ENCODE measurements around the gene KCTD14.
A peak's percentile ranks its signal among the peaks of the same experiment; 100 is the strongest.
"Not testable (repeated sequence)": the region's sequence is repeated elsewhere in the genome, so short reads cannot be mapped to it uniquely, and the experiment has no call there.

Gene KCTD14

DNA sequence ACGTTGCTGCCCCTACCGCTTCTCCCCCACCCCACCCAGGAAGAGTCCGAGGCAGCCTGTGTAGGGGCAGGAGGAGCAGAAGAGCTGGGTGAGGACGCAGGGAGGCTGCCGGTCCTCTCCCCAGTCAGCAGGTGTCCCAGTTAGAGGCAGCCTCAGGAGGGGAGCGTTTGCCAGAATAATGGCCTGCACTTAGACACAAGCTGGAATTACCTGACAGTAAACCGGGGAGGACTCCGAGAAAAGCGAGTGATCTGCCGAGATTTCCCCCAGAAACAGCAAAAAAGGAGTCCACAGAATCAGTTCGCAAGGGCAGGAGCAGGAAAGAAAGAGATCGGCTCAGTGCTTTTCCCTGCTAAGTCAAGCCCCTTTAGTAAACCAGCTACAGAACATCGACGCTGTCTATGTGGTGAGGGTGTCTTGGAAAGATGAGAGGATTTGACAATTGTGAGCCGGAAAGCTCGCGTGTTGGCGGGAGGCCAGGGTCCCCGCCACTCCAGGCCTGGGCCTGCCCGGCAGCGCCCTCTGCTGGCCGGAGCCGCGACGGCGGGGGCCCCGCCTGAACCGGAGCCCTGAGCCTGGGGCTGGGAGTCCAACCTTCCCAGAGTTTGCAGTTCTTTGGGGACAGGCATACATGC is 22.9 kb upstream of the KCTD14 start:
- DNase-seq: peak; percentile 40

DNA sequence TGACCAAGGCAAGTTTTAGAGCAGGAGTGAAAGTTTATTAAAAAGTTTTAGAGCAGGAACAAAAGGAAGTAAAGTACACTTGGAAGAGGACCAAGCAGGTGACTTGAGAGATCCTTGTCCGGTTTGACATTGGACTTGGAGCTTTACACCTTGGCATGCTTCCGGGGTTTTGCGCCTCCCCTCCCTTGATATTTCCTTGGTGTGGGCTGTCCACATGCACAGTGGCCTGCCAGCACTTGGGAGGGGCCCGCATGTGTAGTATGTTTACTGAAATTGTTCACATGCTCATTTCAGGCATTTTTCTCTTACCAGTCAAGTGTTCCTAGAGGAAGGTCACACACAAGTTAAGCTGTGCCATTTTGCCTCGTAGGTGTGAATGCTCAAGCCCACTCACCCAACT is 21.6 kb upstream of the KCTD14 start:
- DNase-seq: no peak

DNA sequence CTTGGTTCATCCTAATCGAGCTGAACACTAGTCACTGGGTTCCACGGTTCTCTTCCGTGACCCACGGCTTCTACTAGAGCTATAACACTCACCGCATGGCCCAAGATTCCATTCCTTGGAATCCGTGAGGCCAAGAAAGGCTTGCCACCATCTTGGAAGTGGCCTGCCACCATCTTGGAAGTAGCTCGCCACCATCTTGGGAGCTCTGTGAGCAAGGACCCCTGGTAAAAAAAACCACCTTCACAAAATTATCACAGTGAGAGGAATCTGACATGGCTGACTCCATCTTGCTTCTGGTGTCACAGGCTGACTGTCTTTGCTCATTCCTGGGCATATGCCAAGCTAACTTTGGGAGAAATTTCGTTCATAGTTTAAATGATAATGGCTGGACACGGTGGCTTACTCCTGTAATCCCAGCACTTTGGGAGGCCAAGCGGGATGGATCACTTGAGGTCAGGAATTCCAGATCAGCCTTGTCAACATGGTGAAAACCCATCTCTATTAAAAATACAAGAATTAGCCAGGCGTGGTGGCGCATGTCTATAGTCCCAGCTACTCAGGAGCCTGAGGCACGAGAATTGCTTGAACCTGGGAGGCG is 18.9 kb upstream of the KCTD14 start:
- DNase-seq: no peak

DNA sequence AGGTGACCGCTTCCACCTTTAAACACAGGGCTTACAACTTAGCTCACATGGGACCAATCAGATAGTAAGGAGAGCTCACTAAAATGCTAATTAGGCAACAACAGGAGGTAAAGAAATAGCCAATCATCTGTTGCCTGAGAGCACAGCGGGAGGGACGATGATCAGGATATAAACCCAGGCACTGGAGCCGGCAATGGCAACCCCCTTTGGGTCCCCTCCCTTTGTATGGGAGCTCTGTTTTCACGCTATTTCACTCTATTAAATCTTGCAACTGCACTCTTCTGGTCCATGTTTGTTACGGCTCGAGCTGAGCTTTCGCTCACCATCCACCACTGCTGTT is 18.3 kb upstream of the KCTD14 start:
- not testable (repeated sequence) for DNase-seq

DNA sequence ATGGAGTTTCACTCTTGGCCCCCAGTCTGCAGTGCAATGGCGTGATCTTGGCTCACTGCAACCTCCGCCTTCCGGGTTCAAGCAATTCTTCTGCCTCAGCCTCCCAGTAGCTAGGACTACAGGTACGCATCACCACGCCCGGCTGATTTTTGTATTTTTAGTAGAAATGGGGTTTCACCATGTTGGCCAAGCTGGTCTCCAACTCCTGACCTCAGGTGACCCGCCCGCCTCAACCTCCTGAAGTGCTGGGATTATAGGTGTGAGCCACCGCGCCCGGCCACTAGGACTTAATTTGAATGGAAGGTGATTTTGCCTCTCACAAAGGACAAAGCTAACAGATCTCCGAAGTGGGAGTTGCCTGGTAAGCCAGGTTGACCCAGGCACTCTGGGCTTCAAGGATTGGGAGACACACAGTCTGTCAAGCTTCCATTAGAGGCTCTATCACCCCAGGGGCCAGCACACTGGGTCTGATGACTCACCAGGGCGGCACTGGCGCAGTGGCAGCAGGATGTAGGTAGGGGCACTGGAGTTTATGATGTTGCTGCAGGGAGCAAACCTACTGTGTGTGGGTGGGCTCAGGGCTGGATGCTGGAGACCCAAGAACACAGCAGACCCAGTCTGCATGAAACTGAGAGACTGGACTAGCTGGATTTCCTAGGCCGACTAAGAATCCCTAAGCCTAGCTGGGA is 17.8 kb upstream of the KCTD14 start:
- no peak for DNase-seq

DNA sequence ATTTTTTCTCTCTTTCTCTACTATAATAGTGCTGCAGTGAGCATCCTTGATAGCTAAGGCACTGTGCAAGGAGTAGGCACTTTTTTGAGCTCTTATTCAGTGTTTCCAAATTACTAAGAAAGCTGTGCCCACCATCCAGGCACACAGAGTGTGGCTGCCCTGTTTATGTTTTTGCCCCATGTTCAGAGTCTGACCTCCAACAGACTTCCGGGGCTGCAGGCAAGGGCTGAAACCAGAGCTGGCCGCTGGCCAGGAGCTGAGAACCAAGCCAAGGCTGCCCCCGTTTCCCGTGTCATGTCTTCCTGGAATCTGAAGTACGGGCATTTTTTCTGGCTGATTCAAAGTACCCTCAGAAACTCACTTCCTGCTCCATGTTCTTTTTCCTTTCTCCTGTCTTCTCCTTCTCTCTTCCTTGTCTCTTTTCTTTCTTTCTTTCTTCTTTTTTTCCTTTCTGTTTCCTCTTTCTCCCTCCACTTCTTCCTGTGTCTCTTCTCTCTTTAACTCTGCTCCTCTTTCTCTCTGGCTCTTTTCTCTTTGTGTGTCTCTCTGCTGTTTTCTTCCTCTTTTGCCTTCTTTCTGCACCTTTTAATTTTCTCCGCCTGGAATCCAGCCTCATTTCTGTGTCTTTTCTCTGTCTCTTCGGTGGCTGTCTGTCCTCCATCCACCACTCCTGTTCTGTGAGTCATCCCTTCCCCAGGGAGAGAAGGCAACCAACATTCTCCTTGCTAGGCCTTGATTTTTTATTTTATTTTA is 17.0 kb upstream of the KCTD14 start:
- no peak for DNase-seq

DNA sequence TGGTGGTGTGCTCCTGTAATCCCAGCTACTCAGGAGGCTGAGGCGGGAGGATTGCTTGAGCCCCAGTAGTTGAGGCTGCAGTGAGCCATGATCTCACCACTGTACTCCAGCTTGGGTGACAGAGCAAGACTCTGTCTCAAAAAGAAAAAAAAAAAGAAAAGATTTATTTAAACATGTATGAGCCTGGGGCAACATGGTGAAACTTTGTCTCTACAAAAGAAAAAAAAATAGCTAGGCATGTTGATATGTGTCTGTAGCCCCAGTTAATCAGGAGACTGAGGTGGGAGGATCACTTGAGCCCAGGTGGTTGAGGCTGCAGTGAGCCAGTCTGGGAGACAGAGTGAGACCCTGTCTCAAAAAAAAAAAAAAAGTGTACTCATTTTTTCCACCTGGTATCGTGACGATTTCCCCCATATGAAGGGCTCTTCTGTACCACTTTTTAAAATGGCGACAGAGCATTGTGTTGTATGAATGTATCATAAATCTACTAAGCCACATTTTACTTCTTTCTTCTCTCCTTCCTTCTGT is 16.4 kb upstream of the KCTD14 start:
- no peak for DNase-seq

DNA sequence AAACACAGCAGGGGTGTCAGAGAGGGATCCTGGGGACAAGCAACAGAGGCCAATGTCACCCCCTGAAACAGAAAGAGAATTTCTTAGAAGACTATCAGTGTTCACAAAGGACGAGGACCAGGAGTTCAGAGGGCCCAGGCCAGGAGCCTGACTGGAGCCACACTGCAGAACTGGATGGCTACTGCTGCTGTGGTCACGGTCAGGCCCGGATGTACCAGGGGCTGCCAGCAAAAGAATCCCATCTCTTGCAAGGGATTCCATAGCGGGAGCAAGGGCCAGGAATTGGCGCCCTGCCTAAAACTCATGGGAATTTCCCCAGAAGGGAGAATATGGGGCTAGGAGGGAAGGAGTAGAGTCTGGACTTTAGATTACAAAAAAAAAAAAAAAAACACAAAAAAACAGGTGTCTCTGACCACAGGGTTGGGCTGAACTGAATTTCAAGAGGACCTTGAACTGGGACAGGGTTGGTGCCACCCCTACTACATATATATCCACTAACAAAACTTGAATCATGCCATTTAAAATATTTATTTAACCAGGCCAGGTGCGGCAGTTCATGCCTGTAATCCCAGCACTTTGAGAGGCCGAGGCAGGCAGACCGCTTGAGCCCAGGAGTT is 15.7 kb upstream of the KCTD14 start:
- no peak for DNase-seq

DNA sequence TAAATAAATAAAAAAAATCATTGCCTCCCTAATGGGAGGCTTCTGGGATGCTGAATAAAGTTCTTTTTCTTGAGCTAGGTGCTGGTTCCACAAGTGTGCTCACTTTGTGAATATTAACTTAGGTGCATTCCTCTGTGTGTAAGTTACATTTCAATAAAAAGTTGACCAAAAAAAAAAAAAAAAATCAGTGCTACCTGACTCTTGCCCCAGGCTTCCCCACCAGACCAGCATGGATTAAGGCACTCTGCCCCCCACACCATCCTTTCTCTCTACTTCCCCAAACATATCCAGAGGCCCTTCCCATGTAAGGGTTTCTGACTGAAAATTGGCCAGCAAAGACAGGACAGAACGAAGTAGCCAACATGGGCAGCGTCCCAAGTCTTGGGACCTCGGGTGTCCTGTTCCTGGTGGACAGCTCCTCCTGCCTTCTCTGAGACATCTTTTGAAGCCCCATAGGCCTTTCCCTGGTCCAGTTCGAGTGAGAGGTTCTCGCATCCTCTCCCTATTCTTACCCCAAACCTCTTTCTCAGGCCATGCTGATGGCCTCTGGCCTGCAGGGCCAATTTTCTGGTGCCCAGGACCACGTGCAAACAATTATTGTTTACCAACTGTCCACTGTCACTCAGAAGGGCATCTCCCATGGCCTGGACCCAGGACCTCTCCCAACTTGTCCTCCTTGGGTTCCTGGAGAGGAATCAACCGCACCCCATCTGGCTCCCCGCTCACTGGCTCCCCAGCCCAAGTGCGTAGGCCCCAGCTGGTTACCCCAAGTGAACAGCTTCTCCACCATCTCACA is 14.9 kb upstream of the KCTD14 start:
- DNase-seq: no peak

DNA sequence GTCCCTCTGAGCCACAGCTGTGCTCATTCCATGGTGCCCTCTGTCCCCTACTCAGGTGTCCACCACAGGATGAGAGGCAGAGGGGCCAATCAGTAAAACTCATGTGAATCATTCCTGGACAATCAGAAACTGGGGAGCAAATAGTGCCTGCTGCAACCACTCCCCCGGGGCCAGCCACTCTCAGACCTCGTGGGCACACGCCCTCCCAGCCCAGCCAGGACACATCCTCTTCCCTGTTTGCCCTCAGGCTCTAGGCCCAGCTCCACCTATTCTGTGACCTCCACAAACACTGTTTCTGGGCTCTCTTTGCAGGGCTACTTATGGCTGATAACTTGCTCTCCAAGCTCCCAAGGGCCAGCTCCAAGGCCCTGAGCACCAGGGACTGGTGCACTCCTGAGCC is 14.0 kb upstream of the KCTD14 start:
- no peak for DNase-seq

DNA sequence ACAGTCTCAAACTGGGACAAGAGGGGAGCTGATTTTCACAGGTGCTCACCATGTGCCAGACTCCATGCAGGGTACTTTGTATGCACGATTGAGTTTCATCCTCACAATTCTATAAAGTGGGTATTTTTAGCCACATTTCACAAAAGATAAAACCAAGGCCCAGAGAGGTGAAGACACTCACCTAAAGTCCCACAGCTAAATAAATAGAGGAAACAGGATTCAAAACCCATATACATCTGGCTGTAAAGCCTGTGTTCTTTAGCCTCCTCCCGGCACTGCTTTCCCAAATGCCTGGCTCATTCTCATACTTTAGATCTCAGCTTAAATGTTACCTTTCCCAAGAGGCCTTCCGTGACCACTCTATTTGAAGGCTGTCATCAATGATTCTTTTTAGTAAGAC is 13.2 kb upstream of the KCTD14 start:
- DNase-seq: no peak

DNA sequence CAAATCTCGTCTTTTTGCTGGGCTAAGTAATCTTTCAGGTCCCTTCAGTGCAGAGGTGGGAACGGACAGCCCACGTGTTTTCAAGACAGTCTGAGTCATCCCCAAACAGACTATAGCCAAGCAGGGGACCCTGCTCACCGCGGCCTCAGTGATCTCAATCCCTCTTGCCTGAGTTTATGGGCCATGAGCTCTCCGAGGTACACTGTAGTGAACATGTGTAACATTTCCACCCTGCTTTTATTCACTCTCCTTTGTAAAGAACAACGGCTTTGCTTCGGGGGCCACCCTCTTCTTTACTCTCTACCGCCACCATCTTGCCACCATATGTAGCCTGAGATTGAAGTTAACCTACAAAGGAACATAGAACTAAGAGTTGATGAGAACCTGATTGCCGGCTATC is 11.5 kb upstream of the KCTD14 start:
- DNase-seq: no peak

DNA sequence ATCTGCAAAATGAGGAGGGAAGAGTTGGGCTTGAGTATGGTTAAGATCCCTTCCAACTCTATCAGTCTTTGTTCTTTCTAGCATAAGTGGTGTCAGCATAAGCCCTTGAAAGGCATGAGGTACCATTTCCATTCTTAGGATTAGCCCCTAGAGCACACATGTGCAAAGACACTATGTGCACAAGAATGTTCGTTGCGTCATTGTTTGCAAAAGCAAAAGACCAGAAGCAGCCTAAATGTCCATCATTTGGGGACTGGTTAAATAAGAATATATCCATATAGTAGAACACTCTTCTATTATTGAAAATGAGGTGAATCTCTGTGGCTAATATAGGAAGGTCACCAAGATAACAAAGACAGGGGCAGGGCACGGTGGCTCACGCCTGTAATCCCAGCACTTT is 10.0 kb upstream of the KCTD14 start:
- no peak for DNase-seq

DNA sequence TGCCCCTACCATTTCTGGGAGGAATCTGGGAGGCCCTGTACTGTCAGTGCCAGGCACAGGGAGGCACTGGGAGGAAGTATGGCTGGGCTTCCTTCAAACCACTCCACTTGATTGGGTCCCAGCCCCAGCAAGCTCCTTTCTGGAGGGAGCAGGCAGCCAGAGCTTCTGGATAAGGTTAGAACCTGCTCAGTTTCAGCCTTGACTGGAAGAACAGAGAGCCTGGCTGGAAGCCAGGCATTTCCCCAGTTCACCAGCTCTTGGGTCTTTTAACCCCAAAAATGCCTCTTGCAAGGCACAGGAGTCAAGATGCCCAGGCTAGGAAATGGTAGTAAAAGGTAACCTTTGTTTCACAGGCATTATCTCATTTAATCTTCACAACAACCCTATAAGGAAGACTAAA is 9.0 kb upstream of the KCTD14 start:
- no peak for DNase-seq

DNA sequence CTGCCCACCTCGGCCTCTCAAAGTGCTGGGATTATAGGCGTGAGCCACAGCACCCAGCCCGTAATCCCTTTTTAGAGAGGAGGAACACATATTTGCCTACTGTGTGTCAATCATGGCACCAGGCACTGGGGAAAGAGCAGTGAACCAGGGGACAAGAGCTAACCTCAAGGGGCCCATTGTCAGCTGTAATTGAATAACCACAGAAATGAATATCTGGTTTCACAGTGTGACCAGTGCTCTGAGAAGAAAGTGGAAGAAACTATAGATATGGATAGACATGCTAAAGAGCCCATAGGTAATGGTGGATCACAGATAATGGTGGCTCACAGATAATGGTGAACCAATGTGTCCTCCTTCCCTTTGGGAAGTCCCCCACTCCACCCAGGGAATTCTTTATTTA is 8.6 kb upstream of the KCTD14 start:
- no peak for DNase-seq

DNA sequence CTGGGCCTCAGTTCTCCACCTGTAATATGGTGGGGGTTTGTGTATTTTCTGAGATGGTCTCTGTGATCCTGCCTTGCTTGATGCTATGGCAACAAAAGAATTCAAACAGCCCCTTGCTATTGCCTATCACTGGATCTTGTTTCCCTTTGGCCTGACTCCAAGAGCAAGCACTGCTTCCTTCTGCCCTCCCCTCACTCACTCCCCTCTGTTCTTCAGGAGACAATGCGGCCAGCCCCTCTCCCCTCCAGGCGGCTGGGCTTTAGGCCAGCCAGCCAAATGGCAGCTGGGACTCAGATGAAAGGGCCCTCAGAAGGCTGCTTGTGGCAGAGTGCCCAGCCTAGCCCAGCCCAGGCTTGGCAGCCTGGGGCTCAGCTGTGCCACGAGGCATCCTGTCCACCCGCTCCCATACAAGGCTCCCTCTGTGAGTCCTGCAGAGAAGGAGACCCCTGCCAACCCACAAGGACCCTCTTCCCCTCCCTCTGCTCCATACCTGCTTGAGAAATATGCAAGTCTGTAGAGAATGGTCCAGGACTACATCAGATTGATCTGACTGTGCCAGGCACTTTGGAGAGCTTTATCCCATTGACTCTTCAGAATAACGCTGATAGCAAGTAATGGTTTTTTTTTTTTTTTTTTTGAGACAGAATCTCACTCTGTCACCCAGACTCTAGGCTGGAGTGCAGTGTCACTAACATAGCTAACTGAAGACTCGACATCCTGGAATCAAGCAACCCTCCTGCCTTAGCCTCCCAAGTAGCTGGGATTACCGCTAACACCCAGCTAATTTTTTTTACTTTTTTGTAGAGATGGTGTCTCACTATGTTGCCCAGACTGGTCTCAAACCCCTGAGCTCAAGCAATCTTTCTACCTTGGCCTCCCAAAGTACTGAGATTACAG is 7.6 kb upstream of the KCTD14 start:
- no peak for DNase-seq

DNA sequence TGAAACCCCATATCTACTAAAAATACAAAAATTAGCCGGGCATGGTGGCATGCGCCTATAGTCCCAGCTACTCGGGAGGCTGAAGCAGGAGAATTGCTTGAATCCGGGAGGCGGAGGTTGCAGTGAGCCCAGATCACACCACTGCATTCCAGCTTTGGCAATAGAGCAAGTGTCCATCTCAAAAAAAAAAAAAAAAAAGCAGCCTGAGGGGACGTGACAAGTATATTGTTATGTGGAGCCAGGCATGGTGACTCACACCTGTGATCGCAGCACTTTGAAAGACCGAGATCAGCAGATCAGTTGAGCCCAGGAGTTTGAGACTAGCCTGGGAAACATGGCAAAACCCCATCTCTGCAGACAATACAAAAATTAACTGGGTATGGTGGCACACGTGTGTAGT is 5.3 kb upstream of the KCTD14 start:
- DNase-seq: not testable (repeated sequence)

DNA sequence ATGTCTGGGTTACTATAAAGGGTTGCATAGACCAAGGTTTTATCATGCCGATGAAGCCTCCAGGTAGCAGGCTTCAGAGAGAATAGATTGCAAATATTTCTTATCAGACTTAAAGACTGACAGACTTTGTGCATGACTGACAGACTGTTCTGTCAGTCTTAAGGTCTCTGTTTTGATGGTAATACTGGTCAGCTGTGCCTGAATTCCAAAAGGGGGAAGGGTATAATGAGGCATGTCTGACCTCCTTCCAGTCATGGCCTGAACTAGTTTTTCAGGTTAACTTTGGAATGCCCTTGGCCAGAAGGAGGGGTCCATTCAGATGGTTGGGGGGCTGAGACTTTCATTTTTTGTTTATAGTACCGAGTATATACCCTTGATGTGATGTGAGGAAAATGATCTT is 4.7 kb upstream of the KCTD14 start:
- DNase-seq: no peak

DNA sequence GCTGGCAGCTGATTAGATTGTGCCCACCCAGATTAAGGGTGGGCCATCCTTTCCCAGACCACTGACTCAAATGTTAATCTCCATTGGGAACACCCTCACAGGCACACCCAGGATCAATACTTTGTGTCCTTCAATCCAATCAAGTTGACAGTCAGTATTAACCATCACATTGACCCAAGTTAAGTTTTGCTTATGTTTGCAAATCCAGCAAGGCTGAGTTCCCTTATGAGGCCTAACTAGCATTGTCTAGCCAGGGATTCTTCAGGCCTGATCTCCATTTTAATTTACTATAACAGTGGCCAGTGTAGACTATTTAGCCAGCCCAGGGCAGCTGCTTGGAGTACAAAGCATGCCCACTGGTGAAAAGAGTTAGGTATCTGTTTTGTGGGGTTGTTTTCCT is 2.3 kb upstream of the KCTD14 start:
- DNase-seq: no peak

DNA sequence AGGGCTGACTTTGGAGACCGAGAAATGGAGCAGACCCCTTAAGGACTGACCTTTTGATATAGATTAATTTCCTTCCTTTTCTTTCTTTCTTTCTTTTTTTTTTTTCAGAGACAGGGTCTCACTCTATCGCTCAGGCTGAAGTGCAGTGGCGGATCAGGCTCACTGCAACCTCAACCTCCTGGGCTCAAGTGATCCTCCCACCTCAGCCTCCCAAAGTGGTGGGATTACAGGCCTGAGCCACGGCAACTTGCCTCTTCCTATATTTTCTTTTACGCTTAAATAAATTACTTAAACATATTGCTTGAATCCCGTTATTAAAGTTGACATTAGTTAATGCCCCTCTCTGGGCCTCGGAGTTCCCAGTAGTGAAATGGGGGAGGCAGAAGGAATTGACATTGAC is 350 bp upstream of the KCTD14 start:
- DNase-seq: no peak

DNA sequence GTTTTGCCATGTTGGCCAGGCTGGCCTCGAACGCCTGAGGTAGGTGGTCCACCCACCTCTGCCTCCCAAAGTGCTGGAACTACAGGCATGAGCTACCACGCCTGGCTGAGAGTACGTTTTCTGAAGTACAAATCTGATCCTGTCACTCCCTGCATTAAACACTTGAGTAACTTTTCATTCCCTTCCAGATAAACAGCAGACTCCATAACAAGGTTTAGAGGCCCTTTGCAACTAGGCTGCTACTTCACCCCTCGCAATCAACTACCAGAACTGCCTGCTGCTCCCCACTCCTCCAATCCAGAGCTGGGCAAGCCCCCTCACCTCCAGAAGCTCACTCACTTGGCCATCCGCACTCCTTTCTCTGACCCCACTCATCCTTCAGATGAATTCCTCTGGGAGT is 1.5 kb downstream of the KCTD14 start:
- DNase-seq: no peak
